ENCODE measurements around the gene NTNG2. TPM values are rescaled to one million over a fixed set of nuclear protein-coding genes. Genes with fewer than 3 reads are reported as not detected.

NTNG2 gene
- total RNA-seq, 1 donor from 2014 or later = 5.0 TPM

DNA sequence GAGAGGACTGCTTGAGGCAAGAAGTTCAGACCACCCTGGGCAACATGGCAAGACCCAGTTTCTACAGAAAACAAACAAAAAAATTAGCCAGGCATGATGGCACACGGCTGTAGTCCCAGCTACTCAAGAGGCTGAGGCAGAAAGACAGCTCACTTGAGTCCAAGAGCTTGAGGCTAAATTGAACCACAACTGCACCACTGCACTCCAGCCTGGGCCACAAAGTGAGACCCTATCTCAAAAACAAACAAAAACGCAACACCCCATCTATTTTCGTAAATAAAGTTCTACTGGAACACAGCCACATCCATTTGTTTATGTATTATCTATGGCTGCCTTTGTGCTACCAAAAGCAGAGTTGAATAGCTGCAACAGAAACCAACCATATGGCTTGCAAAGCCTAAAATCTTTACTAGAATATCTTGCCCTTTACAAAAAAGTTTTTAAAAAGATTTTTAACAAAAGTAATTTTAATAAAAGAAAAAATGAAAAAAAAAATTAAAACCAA, 125.5 kb downstream of the NTNG2 start:
- peaks cover 93% of the 10 kb centered on the region for H3K36me3 ChIP-seq
- TF ChIP-seq, protein P1, sequence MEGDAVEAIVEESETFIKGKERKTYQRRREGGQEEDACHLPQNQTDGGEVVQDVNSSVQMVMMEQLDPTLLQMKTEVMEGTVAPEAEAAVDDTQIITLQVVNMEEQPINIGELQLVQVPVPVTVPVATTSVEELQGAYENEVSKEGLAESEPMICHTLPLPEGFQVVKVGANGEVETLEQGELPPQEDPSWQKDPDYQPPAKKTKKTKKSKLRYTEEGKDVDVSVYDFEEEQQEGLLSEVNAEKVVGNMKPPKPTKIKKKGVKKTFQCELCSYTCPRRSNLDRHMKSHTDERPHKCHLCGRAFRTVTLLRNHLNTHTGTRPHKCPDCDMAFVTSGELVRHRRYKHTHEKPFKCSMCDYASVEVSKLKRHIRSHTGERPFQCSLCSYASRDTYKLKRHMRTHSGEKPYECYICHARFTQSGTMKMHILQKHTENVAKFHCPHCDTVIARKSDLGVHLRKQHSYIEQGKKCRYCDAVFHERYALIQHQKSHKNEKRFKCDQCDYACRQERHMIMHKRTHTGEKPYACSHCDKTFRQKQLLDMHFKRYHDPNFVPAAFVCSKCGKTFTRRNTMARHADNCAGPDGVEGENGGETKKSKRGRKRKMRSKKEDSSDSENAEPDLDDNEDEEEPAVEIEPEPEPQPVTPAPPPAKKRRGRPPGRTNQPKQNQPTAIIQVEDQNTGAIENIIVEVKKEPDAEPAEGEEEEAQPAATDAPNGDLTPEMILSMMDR (IDR thresholded peaks at IDR 0.05) = no peak

DNA sequence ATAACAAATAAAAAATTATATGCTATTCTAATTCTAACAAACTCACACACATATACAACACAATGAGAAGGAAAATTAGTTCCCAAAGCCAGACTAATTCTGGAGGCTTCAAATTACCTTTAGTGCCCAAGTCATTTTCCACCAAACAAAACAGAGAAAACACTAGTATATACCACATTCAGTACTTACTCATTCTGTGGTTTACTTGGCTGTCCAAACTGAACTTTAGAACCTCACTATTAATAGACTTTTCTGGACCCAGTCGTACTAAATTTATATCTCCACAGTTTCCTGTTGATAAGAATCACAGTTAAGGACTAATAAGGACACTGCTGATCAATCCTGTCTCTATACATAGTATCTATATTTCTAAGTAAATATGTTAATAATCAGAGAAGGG, 126.5 kb downstream of the NTNG2 start:
- Histone ChIP-seq H3K27ac (no peak overlapping the region), H3K27me3 (ENCODE audit: low read depth) (no peaks in the 10 kb centered on the region), H3K4me3 (no peak overlapping the region), H3K36me3 (peaks cover 92% of the 10 kb centered on the region), H3K4me1 (peaks cover 11% of the 10 kb centered on the region), H3K9me3 (no peaks in the 10 kb centered on the region)
- TF ChIP-seq, protein P1 (IDR thresholded peaks at IDR 0.05) = no peak
- ATAC-seq (no peak), DNase-seq (no peak)
- intact Hi-C loops (cut with DNase I) = no loop called here

More for the DNA sequence above, 125.5 kb downstream of the NTNG2 start:
- Histone ChIP-seq H3K27me3 (ENCODE audit: low read depth) (no peaks in the 10 kb centered on the region), H3K4me3 (no peak overlapping the region), H3K27ac (no peak overlapping the region), H3K9me3 (no peaks in the 10 kb centered on the region), H3K4me1 (peaks cover 11% of the 10 kb centered on the region)
- DNase-seq (no peak), ATAC-seq (no peak)
- intact Hi-C loops (cut with DNase I) = no loop called here

- Histone ChIP-seq H3K9me3 (no peaks in the 10 kb centered on the region), H3K27me3 (ENCODE audit: low read depth) (no peaks in the 10 kb centered on the region), H3K4me3 (no peak overlapping the region), H3K36me3 (peaks cover 91% of the 10 kb centered on the region), H3K27ac (no peak overlapping the region), H3K4me1 (peaks cover 11% of the 10 kb centered on the region)
- no peak for DNase-seq
- no peak for ATAC-seq
- intact Hi-C loops (cut with DNase I) = no loop called here
- TF ChIP-seq, protein P1 (IDR thresholded peaks at IDR 0.05) = no peak
Measured at GRCh38 chr9:132288966-132289365, 127.1 kb downstream of the NTNG2 start.

DNA sequence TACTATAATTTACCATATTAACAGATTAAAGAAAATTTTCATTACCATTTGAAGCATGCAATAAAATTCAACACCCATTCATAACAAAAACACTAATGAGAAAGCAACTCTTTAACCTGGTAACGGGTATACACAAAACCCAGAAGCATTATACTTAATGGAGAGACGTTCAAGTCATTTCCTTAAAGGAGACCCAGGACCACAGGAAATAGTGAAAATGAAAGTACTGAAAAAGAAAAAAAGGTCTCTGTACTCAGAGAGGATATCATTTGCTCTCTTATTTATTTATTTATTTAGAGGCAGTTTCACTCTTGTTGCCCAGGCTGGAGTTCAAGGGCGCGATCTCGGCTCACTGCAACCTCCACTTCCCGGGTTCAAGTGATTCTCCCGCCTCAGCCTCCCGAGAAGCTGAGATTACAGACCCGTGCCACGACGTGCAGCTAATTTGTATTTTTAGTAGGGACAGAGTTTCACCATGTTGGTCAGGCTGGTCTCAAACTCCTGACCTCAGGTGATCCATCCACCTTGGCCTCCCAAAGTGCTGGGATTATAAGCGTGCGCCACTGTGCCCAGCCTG, 131.4 kb downstream of the NTNG2 start:
- Histone ChIP-seq H3K4me3 (no peak overlapping the region), H3K9me3 (no peaks in the 10 kb centered on the region), H3K36me3 (peaks cover 91% of the 10 kb centered on the region), H3K27ac (no peak overlapping the region), H3K27me3 (ENCODE audit: low read depth) (no peaks in the 10 kb centered on the region), H3K4me1 (peaks cover 11% of the 10 kb centered on the region)
- intact Hi-C loops (cut with DNase I) = no loop called here
- ATAC-seq (no peak), DNase-seq (no peak)
- TF ChIP-seq, protein P1 (IDR thresholded peaks at IDR 0.05) = no peak

Other genes starting within 250 kb of the NTNG2 start
- gene MED27, start 82.2 kb upstream of the NTNG2 start, total RNA-seq = 15.7 TPM
- gene SETX, start 192.9 kb downstream of the NTNG2 start, total RNA-seq = 59.3 TPM
- 12.3 TPM for gene TTF1, start 244.8 kb downstream of the NTNG2 start, total RNA-seq
- 3.7 TPM for gene CFAP77, start 248.2 kb downstream of the NTNG2 start, total RNA-seq

All from lower lobe of right lung (tissue), 2 donors.